IgD-negative memory B cell (primary cell): ENCODE data around the gene WDR72. TPM values are rescaled to one million over a fixed set of nuclear protein-coding genes. Genes with fewer than 3 reads are reported as not detected.

ENCODE experiments used
- H3K27ac Mint-ChIP-seq, 3 donors: one replicate each; pipeline ENCODE4 v1.8.0; 2020 to 2022; ENCODE audit warnings: mild to moderate bottlenecking in 3 of 3, mixed read lengths in 3 of 3, moderate library complexity in 1 of 3
- H3K27me3 Mint-ChIP-seq: one replicate; pipeline ENCODE4 v1.8.0; 2021; ENCODE audit warnings: mixed read lengths
- H3K36me3 Mint-ChIP-seq: one replicate; pipeline ENCODE4 v1.8.0; 2020; ENCODE audit warnings: mild to moderate bottlenecking, mixed read lengths
- H3K4me1 Mint-ChIP-seq, 3 donors: one replicate each; pipeline ENCODE4 v1.8.0; 2020 to 2022; ENCODE audit warnings: mixed read lengths in 3 of 3, mild to moderate bottlenecking in 1 of 3
- H3K4me3 Mint-ChIP-seq, 4 donors: one replicate each; pipeline ENCODE4 v1.8.0; 2020 to 2022; ENCODE audit warnings: mild to moderate bottlenecking in 4 of 4, mixed read lengths in 4 of 4, moderate library complexity in 3 of 4
- H3K9me3 Mint-ChIP-seq, 3 donors: one replicate each; pipeline ENCODE4 v1.8.0; 2020 to 2021; ENCODE audit warnings: mixed read lengths in 3 of 3, mild to moderate bottlenecking in 1 of 3
- polyA plus RNA-seq: library from polyadenylated mRNA; unstranded; fragments of 300-500 nt; fragmentation: Illumina TruSeq; gene quantifications from one replicate; pipeline ENCODE4 v1.2.3, GENCODE V29; 2021

WDR72 gene
- polyA plus RNA-seq, 1 donor from 2014 or later: 0.04 TPM

GRCh38 chr15:53490341-53490740 lies 269.1 kb downstream of the WDR72 start:
- Mint-ChIP-seq H3K36me3 (peaks cover 2% of the 10 kb centered on the region), H3K27ac (no peak overlapping the region), H3K27me3 (peaks cover 1% of the 10 kb centered on the region), H3K4me1 (no peaks in the 10 kb centered on the region), H3K4me3 (no peak overlapping the region), H3K9me3 (peaks cover 0 to 1% (median 0%) of the 10 kb centered on the region in 3 donors)

GRCh38 chr15:53482055-53482454 lies 277.4 kb downstream of the WDR72 start:
- H3K4me3 Mint-ChIP-seq: no peak overlapping the region
- no peak overlapping the region for H3K27ac Mint-ChIP-seq

GRCh38 chr15:53477981-53478766 lies 281.3 kb downstream of the WDR72 start:
- H3K27me3 Mint-ChIP-seq: no peaks in the 10 kb centered on the region
- peaks cover 0 to 1% (median 0%) of the 10 kb centered on the region in 3 donors for H3K9me3 Mint-ChIP-seq
- H3K27ac Mint-ChIP-seq: no peak overlapping the region
- no peak overlapping the region for H3K4me3 Mint-ChIP-seq
- H3K4me1 Mint-ChIP-seq: no peaks in the 10 kb centered on the region
- no peaks in the 10 kb centered on the region for H3K36me3 Mint-ChIP-seq

More at GRCh38 chr15:53482055-53482454, 277.4 kb downstream of the WDR72 start:
- Mint-ChIP-seq H3K9me3 (peaks cover 0 to 3% (median 1%) of the 10 kb centered on the region in 3 donors), H3K36me3 (no peaks in the 10 kb centered on the region), H3K4me1 (no peaks in the 10 kb centered on the region), H3K27me3 (peaks cover 1% of the 10 kb centered on the region)

- Mint-ChIP-seq H3K9me3 (peaks cover 0 to 4% (median 0%) of the 10 kb centered on the region in 3 donors), H3K27me3 (no peaks in the 10 kb centered on the region), H3K36me3 (no peaks in the 10 kb centered on the region), H3K4me3 (no peak overlapping the region), H3K4me1 (no peaks in the 10 kb centered on the region), H3K27ac (no peak overlapping the region)
Observed at GRCh38 chr15:53473886-53474285, 285.6 kb downstream of the WDR72 start.

- H3K36me3 Mint-ChIP-seq: no peaks in the 10 kb centered on the region
- H3K9me3 Mint-ChIP-seq: peaks cover 0 to 4% (median 0%) of the 10 kb centered on the region in 3 donors
- no peaks in the 10 kb centered on the region for H3K27me3 Mint-ChIP-seq
- H3K4me1 Mint-ChIP-seq: no peaks in the 10 kb centered on the region
- H3K27ac Mint-ChIP-seq: no peak overlapping the region
- H3K4me3 Mint-ChIP-seq: no peak overlapping the region
Observed at GRCh38 chr15:53473435-53473834, 286.0 kb downstream of the WDR72 start.

- H3K27me3 Mint-ChIP-seq: no peaks in the 10 kb centered on the region
- no peaks in the 10 kb centered on the region for H3K4me1 Mint-ChIP-seq
- no peak overlapping the region for H3K27ac Mint-ChIP-seq
- no peak overlapping the region for H3K4me3 Mint-ChIP-seq
- H3K9me3 Mint-ChIP-seq: peaks cover 0 to 5% (median 3%) of the 10 kb centered on the region in 3 donors
- no peaks in the 10 kb centered on the region for H3K36me3 Mint-ChIP-seq
Observed at GRCh38 chr15:53472883-53473282, 286.6 kb downstream of the WDR72 start.

- H3K9me3 Mint-ChIP-seq: peaks cover 0 to 5% (median 3%) of the 10 kb centered on the region in 3 donors
- no peak overlapping the region for H3K27ac Mint-ChIP-seq
- no peaks in the 10 kb centered on the region for H3K4me1 Mint-ChIP-seq
- H3K4me3 Mint-ChIP-seq: no peak overlapping the region
- no peaks in the 10 kb centered on the region for H3K36me3 Mint-ChIP-seq
- H3K27me3 Mint-ChIP-seq: no peaks in the 10 kb centered on the region
Observed at GRCh38 chr15:53472210-53472609, 287.3 kb downstream of the WDR72 start.

- peaks cover 0 to 5% (median 3%) of the 10 kb centered on the region in 3 donors for H3K9me3 Mint-ChIP-seq
- H3K27ac Mint-ChIP-seq: no peak overlapping the region
- H3K36me3 Mint-ChIP-seq: no peaks in the 10 kb centered on the region
- no peaks in the 10 kb centered on the region for H3K27me3 Mint-ChIP-seq
- no peak overlapping the region for H3K4me3 Mint-ChIP-seq
- no peaks in the 10 kb centered on the region for H3K4me1 Mint-ChIP-seq
Observed at GRCh38 chr15:53470743-53471142, 288.7 kb downstream of the WDR72 start.

- H3K36me3 Mint-ChIP-seq: no peaks in the 10 kb centered on the region
- peaks cover 0 to 5% (median 3%) of the 10 kb centered on the region in 3 donors for H3K9me3 Mint-ChIP-seq
- no peak overlapping the region for H3K4me3 Mint-ChIP-seq
- no peaks in the 10 kb centered on the region for H3K4me1 Mint-ChIP-seq
- H3K27ac Mint-ChIP-seq: no peak overlapping the region
- no peaks in the 10 kb centered on the region for H3K27me3 Mint-ChIP-seq
Observed at GRCh38 chr15:53469422-53469821, 290.0 kb downstream of the WDR72 start.

Other genes starting within 250 kb of the WDR72 start
- gene UNC13C, start 218.8 kb upstream of the WDR72 start, polyA plus RNA-seq: 0.16 TPM